ACC112 (cell line): ENCODE results near the gene GPHN.
"Not testable (repeated sequence)": the region's sequence is repeated elsewhere in the genome, so short reads cannot be mapped to it uniquely, and the experiment has no call there.

Experiments
- H2AFZ ChIP-seq: fragments of 200-600 bp; sonication (generic); one replicate; pipeline ENCODE4 v1.6.0; 2017; ENCODE audit warnings: antibody characterized with exemption, low read length; ENCODE audit not compliant: unreplicated experiment
- H3K27ac ChIP-seq: fragments of 200-600 bp; sonication (generic); 2 replicates; pipeline ENCODE4 v1.5.1; 2014; ENCODE audit warnings: low read depth, mild to moderate bottlenecking, antibody characterized with exemption, low read length, moderate library complexity
- H3K27me3 ChIP-seq: fragments of 200-600 bp; sonication (generic); 2 replicates; pipeline ENCODE4 v1.6.1; 2014; ENCODE audit warnings: mild to moderate bottlenecking, antibody characterized with exemption, low read length, moderate library complexity, mixed read lengths; ENCODE audit not compliant: insufficient read depth
- H3K36me3 ChIP-seq: fragments of 200-600 bp; sonication (generic); 2 replicates; pipeline ENCODE4 v1.6.1; 2016; ENCODE audit warnings: mild to moderate bottlenecking, antibody characterized with exemption, low read length, moderate library complexity, mixed read lengths; ENCODE audit not compliant: insufficient read depth
- H3K4me1 ChIP-seq: fragments of 200-600 bp; sonication (generic); one replicate; pipeline ENCODE4 v1.6.1; 2016; ENCODE audit warnings: low read length, mixed read lengths; ENCODE audit not compliant: insufficient read depth, unreplicated experiment, control insufficient read depth
- H3K4me3 ChIP-seq: fragments of 200-600 bp; sonication (generic); 2 replicates; pipeline ENCODE4 v1.5.1; 2014; ENCODE audit warnings: mild to moderate bottlenecking, low read depth, low read length
- H3K79me2 ChIP-seq: fragments of 200-600 bp; sonication (generic); one replicate; pipeline ENCODE4 v1.6.0; 2016; ENCODE audit warnings: low read length; ENCODE audit not compliant: control insufficient read depth, unreplicated experiment, insufficient read depth

Gene GPHN

GRCh38 chr14:67018720-67019119, 510.8 kb downstream of the GPHN start:
- no peaks in the 10 kb centered on the region for H3K27me3 ChIP-seq

GRCh38 chr14:67019796-67020195, 511.8 kb downstream of the GPHN start:
- Histone ChIP-seq H3K36me3 (peaks cover 6% of the 10 kb centered on the region; the same call in 1 of the 2 replicates), H3K4me1 (no peaks in the 10 kb centered on the region), H3K27ac (no peak overlapping the region), H3K4me3 (no peak overlapping the region), H2AFZ (no peak overlapping the region), H3K27me3 (no peaks in the 10 kb centered on the region), H3K79me2 (no peaks in the 10 kb centered on the region)

More at GRCh38 chr14:67018720-67019119, 510.8 kb downstream of the GPHN start:
- Histone ChIP-seq H3K36me3 (no peaks in the 10 kb centered on the region), H3K79me2 (no peaks in the 10 kb centered on the region), H3K4me1 (no peaks in the 10 kb centered on the region), H3K4me3 (no peak overlapping the region), H3K27ac (no peak overlapping the region), H2AFZ (no peak overlapping the region)

- Histone ChIP-seq H3K27me3 (no peaks in the 10 kb centered on the region), H2AFZ (no peak overlapping the region), H3K4me3 (no peak overlapping the region), H3K36me3 (no peaks in the 10 kb centered on the region), H3K4me1 (no peaks in the 10 kb centered on the region), H3K79me2 (no peaks in the 10 kb centered on the region), H3K27ac (no peak overlapping the region)
These were observed 524.2 kb downstream of the GPHN start for GRCh38 chr14:67031920-67032774.

- Histone ChIP-seq H3K27ac (no peak overlapping the region), H3K27me3 (no peaks in the 10 kb centered on the region), H3K4me3 (no peak overlapping the region), H2AFZ (no peak overlapping the region), H3K36me3 (no peaks in the 10 kb centered on the region), H3K79me2 (no peaks in the 10 kb centered on the region), H3K4me1 (no peaks in the 10 kb centered on the region)
These were observed 537.5 kb downstream of the GPHN start for GRCh38 chr14:67045440-67045839.

GRCh38 chr14:67050896-67051295, 542.9 kb downstream of the GPHN start:
- H3K27ac ChIP-seq: no peak overlapping the region
- H3K79me2 ChIP-seq: no peaks in the 10 kb centered on the region
- H3K4me1 ChIP-seq: no peaks in the 10 kb centered on the region
- no peaks in the 10 kb centered on the region for H3K36me3 ChIP-seq
- no peak overlapping the region for H3K4me3 ChIP-seq
- H3K27me3 ChIP-seq: no peaks in the 10 kb centered on the region
- no peak overlapping the region for H2AFZ ChIP-seq

- Histone ChIP-seq H3K36me3 (no peaks in the 10 kb centered on the region), H3K27me3 (no peaks in the 10 kb centered on the region), H3K79me2 (no peaks in the 10 kb centered on the region), H3K27ac (no peak overlapping the region), H3K4me1 (no peaks in the 10 kb centered on the region), H3K4me3 (no peak overlapping the region), H2AFZ (no peak overlapping the region)
These were observed 548.7 kb downstream of the GPHN start for GRCh38 chr14:67056684-67057083.

- Histone ChIP-seq H3K27me3 (no peaks in the 10 kb centered on the region), H2AFZ (no peak overlapping the region), H3K4me3 (no peak overlapping the region), H3K36me3 (no peaks in the 10 kb centered on the region), H3K79me2 (no peaks in the 10 kb centered on the region), H3K27ac (no peak overlapping the region), H3K4me1 (no peaks in the 10 kb centered on the region)
These were observed 551.6 kb downstream of the GPHN start for GRCh38 chr14:67059596-67059995.

- Histone ChIP-seq H3K4me3 (no peak overlapping the region), H3K4me1 (no peaks in the 10 kb centered on the region), H3K27ac (no peak overlapping the region), H3K79me2 (no peaks in the 10 kb centered on the region), H2AFZ (no peak overlapping the region), H3K27me3 (no peaks in the 10 kb centered on the region), H3K36me3 (no peaks in the 10 kb centered on the region)
These were observed 552.6 kb downstream of the GPHN start for GRCh38 chr14:67060546-67060945.

- not testable (repeated sequence) for H3K4me1 ChIP-seq, H3K4me3 ChIP-seq, H2AFZ ChIP-seq, H3K79me2 ChIP-seq, H3K36me3 ChIP-seq, H3K27me3 ChIP-seq, H3K27ac ChIP-seq
These were observed 559.3 kb downstream of the GPHN start for GRCh38 chr14:67067070-67067814.

GRCh38 chr14:67068251-67068650, 560.3 kb downstream of the GPHN start:
- H3K4me1 ChIP-seq: no peaks in the 10 kb centered on the region
- no peak overlapping the region for H2AFZ ChIP-seq
- no peaks in the 10 kb centered on the region for H3K36me3 ChIP-seq
- H3K27ac ChIP-seq: no peak overlapping the region
- H3K4me3 ChIP-seq: no peak overlapping the region
- H3K79me2 ChIP-seq: no peaks in the 10 kb centered on the region
- no peaks in the 10 kb centered on the region for H3K27me3 ChIP-seq

GRCh38 chr14:67071506-67071905, 563.6 kb downstream of the GPHN start:
- no peaks in the 10 kb centered on the region for H3K79me2 ChIP-seq
- H3K27me3 ChIP-seq: no peaks in the 10 kb centered on the region
- H3K4me3 ChIP-seq: no peak overlapping the region
- H2AFZ ChIP-seq: no peak overlapping the region
- H3K27ac ChIP-seq: no peak overlapping the region
- no peaks in the 10 kb centered on the region for H3K36me3 ChIP-seq
- no peaks in the 10 kb centered on the region for H3K4me1 ChIP-seq
